Measurements from ENCODE around the gene TMEM109.

Gene TMEM109

GRCh38 chr11:60931917-60932316 lies 18.0 kb downstream of the TMEM109 start:
- H3K4me3 ChIP-seq (ENCODE audit: control insufficient read depth, low read depth, low read length) = no peak overlapping the region
- TF ChIP-seq CTCF (IDR thresholded peaks at IDR 0.05; ENCODE audit: control insufficient read depth, insufficient read depth, low read depth, low read length, missing control alignments) = no peak
- no peak for DNase-seq (ENCODE audit: low read depth)

DNA sequence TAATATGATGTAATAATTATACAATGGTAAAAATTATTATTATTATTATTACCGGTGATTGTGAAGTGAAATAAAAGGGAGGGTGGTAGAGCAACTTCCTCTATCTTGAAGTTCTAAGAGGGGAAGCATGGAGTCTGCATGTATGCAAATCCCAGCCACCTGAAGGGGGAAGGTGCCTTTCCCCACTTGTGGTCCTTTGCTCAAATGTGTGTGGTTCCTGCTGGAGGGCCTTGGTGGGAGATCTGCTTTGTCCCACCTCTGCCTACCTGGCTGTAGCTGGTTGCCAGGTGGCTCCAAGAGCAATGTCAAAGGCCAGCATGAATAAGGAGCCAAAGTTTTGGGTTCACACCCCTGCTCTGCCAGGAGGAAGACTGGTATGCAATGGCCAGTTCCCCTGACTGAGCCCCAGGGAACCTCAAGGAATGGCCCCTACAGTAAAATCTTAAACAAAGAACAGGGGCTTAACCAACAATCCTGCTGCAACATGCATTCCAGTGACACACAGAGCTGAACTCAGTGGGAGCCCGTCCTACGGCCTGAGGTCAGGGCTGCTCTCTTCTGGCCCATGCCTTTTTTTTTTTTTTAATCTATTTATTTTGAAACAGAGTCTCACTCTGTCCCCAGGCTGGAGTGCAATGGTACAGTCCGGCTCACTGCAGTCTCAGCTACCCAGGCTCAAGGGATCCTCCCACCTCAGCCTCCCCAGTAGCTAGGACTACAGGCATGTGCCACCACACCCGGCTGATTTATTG lies 18.8 kb downstream of the TMEM109 start:
- TF ChIP-seq CTCF (IDR thresholded peaks at IDR 0.05; ENCODE audit: control insufficient read depth, insufficient read depth, low read depth, low read length, missing control alignments) = no peak
- DNase-seq (ENCODE audit: low read depth) = no peak
- H3K4me3 ChIP-seq (ENCODE audit: control insufficient read depth, low read depth, low read length) = no peak overlapping the region

- no peak for DNase-seq (ENCODE audit: low read depth)
- no peak overlapping the region for H3K4me3 ChIP-seq (ENCODE audit: control insufficient read depth, low read depth, low read length)
- no peak for TF ChIP-seq CTCF (IDR thresholded peaks at IDR 0.05; ENCODE audit: control insufficient read depth, insufficient read depth, low read depth, low read length, missing control alignments)
These were observed 19.6 kb downstream of the TMEM109 start for GRCh38 chr11:60933416-60934123.

DNA sequence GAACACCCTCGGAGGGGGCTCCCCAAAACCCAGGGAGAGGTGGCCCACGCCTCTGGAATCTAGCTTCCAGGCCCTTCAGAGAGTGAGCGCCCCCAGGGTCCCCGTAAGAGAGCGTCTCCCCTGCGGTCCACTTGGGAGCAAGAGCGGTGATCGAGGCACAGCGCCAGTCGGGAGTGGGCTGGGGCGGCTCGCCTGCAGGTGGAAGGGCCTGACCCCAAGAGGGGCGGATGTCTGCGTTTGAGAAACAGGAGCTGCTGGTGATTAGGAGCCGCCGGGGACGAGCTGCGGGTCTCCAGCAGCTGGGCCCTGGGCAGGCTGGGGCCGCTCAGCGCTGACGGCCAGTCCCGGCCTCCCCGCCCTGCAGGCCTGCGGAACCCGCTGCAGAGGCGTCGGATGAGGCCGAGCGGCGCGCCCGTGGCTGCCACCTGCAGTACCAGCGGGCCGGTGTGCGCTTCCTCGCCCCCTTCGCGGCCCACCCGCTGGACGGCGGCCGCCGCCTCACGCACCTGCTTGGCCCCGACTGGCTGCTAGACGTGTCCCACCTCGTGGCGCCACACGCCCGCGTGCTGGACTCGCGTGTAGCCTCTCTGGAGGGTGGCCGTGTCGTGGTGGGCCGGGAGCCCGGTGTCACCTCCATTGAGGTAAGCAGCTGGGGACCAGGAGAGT lies 20.3 kb downstream of the TMEM109 start:
- H3K4me3 ChIP-seq (ENCODE audit: control insufficient read depth, low read depth, low read length) = no peak overlapping the region
- no peak for TF ChIP-seq CTCF (IDR thresholded peaks at IDR 0.05; ENCODE audit: control insufficient read depth, insufficient read depth, low read depth, low read length, missing control alignments)

DNA sequence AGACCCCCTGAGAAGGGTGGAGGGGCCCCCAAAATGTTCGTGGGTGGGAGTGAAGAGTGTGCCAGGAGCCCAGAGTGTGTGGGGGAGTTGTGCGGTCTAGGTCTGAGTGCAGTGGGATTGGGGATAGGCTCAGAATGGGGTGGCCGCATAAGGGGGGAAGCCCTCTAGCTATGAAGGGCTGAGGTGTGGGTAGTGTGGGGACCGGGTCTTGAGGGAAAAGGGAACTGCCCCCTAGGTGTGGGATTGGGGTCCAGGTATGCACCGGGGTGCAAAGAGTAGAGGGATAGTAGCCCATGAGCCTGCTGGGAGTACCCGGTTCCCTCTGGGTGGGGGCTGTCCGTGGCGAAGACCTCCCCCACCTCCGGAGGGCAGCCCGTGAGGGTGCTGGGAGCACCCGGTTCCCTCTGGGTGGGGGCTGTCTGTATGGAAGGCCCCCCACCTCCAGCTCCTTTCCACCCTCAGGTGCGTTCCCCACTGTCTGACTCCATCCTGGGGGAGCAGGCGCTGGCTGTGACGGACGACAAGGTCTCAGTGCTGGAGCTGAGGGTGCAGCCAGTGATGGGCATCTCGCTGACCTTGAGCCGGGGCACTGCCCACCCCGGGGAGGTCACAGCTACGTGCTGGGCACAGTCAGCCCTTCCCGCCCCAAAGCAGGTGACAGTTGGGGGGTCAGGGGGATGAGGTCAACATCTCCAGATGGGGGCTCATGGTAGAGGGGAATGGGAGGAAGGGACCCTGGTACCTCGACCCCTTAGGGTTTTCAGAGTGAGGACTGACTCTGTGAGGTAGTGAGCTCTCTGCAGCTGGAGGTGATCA lies 21.0 kb downstream of the TMEM109 start:
- no peak for TF ChIP-seq CTCF (IDR thresholded peaks at IDR 0.05; ENCODE audit: control insufficient read depth, insufficient read depth, low read depth, low read length, missing control alignments)
- DNase-seq (ENCODE audit: low read depth) = no peak
- H3K4me3 ChIP-seq (ENCODE audit: control insufficient read depth, low read depth, low read length) = no peak overlapping the region

More for the DNA sequence above, 20.3 kb downstream of the TMEM109 start:
- no peak for DNase-seq (ENCODE audit: low read depth)

Data from AG09309 (cell line).